Testis (tissue), 2 donors: Measurements from ENCODE around the gene SMIM44.

ENCODE experiments used
- CTCF ChIP-seq, 3 experiments: fragments of 450-650 bp in 2 of 3; fragments of 200-600 bp in 1 of 3; sonication (generic) in 1 of 3; IDR thresholded peaks; one replicate each; pipeline ENCODE4 v1.5.1; 2016 to 2019; ENCODE audit warnings: antibody characterized with exemption in 3 of 3, mild to moderate bottlenecking in 2 of 3, moderate library complexity in 1 of 3
- POLR2A ChIP-seq: fragments of 450-650 bp; IDR thresholded peaks from one replicate; pipeline ENCODE4 v1.6.1; 2017; ENCODE audit warnings: antibody characterized with exemption, mild to moderate bottlenecking, moderate library complexity

- TF ChIP-seq CTCF (IDR thresholded peaks at IDR 0.05), result no peak
- no peak for TF ChIP-seq POLR2A
Observed at GRCh38 chr19:3483226-3483628, at the start of gene SMIM44.
